HFF-Myc (cell line): ENCODE results near the gene PADI3.

Experiments used
- DNase-seq: peaks from one replicate; pipeline ENCODE4 v3.0.0-alpha.2; 2011; ENCODE audit warnings: low read depth; ENCODE audit errors: extremely low read depth
- H3K4me3 ChIP-seq: replicated peaks from 2 replicates; pipeline ENCODE4 v1.5.1; 2011; ENCODE audit warnings: low read depth, mild to moderate bottlenecking, control low read depth, low read length
- CTCF ChIP-seq: IDR thresholded peaks from 2 replicates; pipeline ENCODE4 v1.5.1; 2012; ENCODE audit warnings: mild to moderate bottlenecking, low read depth, low read length, control low read depth; ENCODE audit errors: missing control alignments

The PADI3 gene

GRCh38 chr1:17277511-17278159 is 28.7 kb downstream of the PADI3 start:
- DNase-seq = no peak
- no peak overlapping the region for H3K4me3 ChIP-seq
- TF ChIP-seq CTCF = no peak

- DNase-seq = no peak
- no peak overlapping the region for H3K4me3 ChIP-seq
- TF ChIP-seq CTCF = no peak
Observed at GRCh38 chr1:17278996-17279830, 30.3 kb downstream of the PADI3 start.

- TF ChIP-seq CTCF = no peak
- no peak overlapping the region for H3K4me3 ChIP-seq
- DNase-seq = no peak
Observed at GRCh38 chr1:17280436-17280835, 31.5 kb downstream of the PADI3 start.

GRCh38 chr1:17280894-17281293 is 32.0 kb downstream of the PADI3 start:
- no peak for DNase-seq
- TF ChIP-seq CTCF = no peak
- no peak overlapping the region for H3K4me3 ChIP-seq

DNA sequence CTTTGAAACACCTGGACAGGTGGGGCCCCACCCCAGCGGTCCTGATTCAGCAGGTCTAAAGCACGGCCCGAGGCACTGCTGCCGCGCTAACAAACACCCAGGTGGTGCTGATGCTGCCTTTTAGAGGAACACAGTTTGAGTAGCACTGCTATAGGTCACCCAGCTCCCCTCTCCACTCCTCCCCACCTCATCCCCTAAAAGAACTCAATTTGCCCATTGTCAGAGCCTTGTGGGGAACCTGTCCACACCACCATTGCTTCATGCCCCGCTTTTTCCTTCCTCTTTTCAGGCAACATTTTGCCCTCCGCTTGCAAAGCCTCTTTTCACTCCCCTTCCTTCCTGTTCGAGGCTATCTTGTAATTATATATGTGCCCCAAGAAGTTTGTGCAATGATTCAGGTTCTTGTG is 32.9 kb downstream of the PADI3 start:
- no peak for TF ChIP-seq CTCF
- DNase-seq = no peak
- H3K4me3 ChIP-seq = no peak overlapping the region

- DNase-seq = no peak
- no peak overlapping the region for H3K4me3 ChIP-seq
- TF ChIP-seq CTCF = no peak
Observed at GRCh38 chr1:17282836-17283235, 33.9 kb downstream of the PADI3 start.
